Fibroblast of pulmonary artery (primary cell): ENCODE results near the gene SLC33A1.
A peak's percentile ranks its signal among the peaks of the same experiment; 100 is the strongest.

Experiments used
- DNase-seq: peaks from one replicate; pipeline ENCODE4 v3.0.0-alpha.2; 2010; ENCODE audit warnings: low read depth
- H3K4me3 ChIP-seq: replicated peaks from 2 replicates; pipeline ENCODE4 v1.5.1; 2011; ENCODE audit warnings: low read depth, mild to moderate bottlenecking, control low read depth, low read length, moderate library complexity
- TF ChIP-seq, protein P1 (sequence below): IDR thresholded peaks from 2 replicates; pipeline ENCODE4 v1.5.1; 2011; ENCODE audit warnings: mild to moderate bottlenecking, control low read depth, low read length, inconsistent platforms; ENCODE audit errors: missing control alignments

Gene SLC33A1

GRCh38 chr3:155785662-155786295 lies 68.4 kb downstream of the SLC33A1 start:
- TF ChIP-seq, protein P1, sequence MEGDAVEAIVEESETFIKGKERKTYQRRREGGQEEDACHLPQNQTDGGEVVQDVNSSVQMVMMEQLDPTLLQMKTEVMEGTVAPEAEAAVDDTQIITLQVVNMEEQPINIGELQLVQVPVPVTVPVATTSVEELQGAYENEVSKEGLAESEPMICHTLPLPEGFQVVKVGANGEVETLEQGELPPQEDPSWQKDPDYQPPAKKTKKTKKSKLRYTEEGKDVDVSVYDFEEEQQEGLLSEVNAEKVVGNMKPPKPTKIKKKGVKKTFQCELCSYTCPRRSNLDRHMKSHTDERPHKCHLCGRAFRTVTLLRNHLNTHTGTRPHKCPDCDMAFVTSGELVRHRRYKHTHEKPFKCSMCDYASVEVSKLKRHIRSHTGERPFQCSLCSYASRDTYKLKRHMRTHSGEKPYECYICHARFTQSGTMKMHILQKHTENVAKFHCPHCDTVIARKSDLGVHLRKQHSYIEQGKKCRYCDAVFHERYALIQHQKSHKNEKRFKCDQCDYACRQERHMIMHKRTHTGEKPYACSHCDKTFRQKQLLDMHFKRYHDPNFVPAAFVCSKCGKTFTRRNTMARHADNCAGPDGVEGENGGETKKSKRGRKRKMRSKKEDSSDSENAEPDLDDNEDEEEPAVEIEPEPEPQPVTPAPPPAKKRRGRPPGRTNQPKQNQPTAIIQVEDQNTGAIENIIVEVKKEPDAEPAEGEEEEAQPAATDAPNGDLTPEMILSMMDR, result no peak
- H3K4me3 ChIP-seq, result no peak overlapping the region
- DNase-seq, result no peak

GRCh38 chr3:155782390-155782953 lies 71.8 kb downstream of the SLC33A1 start:
- H3K4me3 ChIP-seq, result no peak overlapping the region
- TF ChIP-seq, protein P1, result no peak
- DNase-seq, result no peak

DNA sequence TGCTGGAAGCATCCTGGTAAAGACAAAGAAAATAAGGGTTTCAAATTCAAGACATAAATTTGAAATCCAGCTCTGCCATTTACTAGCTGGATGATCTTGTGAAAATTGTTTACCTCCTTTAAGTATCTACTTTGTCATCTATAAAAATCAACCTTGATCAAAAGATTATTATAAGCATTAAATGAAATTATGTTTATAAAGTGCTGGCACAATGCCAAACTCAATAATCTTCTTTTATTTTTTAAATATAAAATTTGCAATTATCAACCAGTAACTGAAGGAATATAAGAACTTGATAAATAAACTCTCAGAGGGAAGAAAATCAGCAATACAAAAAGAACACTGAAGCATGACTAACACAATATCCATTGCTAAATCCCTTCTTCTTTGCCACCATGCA lies 73.9 kb downstream of the SLC33A1 start:
- DNase-seq, result no peak
- H3K4me3 ChIP-seq, result no peak overlapping the region
- TF ChIP-seq, protein P1, result no peak

DNA sequence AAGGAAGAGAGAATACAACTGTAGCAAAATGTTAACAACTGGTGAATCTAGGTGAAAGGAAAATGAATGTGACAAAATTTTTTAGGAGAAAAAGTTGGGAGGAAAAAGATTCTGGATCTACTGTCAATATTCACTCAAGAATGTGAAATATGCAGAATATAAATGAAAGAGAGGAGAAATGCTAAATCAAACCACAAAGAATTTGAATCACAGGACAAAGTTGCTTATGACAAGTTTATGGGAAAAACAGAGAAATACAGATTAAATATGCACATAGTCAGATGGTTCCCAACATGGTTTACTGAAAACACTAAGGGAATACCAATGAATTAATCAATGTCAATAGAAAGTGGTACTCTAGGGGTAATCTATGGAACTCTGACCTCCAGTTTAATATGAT lies 75.8 kb downstream of the SLC33A1 start:
- no peak overlapping the region for H3K4me3 ChIP-seq
- DNase-seq, result peak; percentile 11
- TF ChIP-seq, protein P1, result no peak

GRCh38 chr3:155772801-155773200 lies 81.4 kb downstream of the SLC33A1 start:
- H3K4me3 ChIP-seq, result no peak overlapping the region
- TF ChIP-seq, protein P1, result no peak
- no peak for DNase-seq

DNA sequence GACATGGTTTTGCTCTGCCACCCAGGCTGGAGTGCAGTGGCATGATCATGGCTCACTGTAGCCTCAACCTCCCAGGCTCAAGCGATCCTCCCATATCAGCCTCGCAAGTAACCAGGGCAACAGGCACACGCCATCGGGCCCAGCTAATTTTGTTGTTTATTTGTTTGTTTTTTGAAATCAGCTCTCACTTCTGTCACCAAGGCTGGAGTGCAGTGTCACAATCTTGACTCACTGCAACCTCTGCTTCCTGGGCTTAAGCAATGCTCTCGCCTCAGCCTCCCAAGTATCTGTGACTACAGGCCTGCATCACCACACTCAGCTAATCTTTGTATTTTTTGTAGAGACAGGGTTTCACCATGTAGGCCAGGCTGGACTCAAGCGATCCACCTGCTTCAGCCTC lies 83.1 kb downstream of the SLC33A1 start:
- TF ChIP-seq, protein P1, result no peak
- DNase-seq, result no peak
- H3K4me3 ChIP-seq, result no peak overlapping the region
